IMR-90 (cell line): Measurements from ENCODE around the gene TMEM120A. TPM values are rescaled to one million over a fixed set of nuclear protein-coding genes. Genes with fewer than 3 reads are reported as not detected.

Experiments
- ATAC-seq: fragments of 200-7000 bp; cut with Tn5 transposase; 2 replicates; pipeline ENCODE4 v1.9.1; 2020; ENCODE audit warnings: low read depth, mild to moderate bottlenecking, moderate library complexity
- BruUV-seq: library from RNA; stranded (reverse); fragments of 400-500 nt; replicated peaks from 2 replicates; lab custom pipeline; 2021; lab: Mats Ljungman, UMichigan
- CTCF ChIA-PET: fragments of 300-600 bp; formaldehyde crosslinking; extraction: SDS; loops from one replicate; lab custom pipeline; 2021; ENCODE audit warnings: antibody characterized with exemption; lab: Yijun Ruan, JAX
- POLR2A ChIA-PET: fragments of 300-600 bp; sonication (Branson Sonifier 250); formaldehyde crosslinking; loops from one replicate; lab custom pipeline; 2022; ENCODE audit warnings: antibody characterized with exemption; ENCODE audit not compliant: unreplicated experiment; lab: Charles Lee
- DNase-seq: peaks from one replicate; pipeline ENCODE4 v3.0.0; 2013
- H2AFZ ChIP-seq: replicated peaks from 2 replicates; pipeline ENCODE3; 2013; ENCODE audit warnings: low read length, mild to moderate bottlenecking; ENCODE audit not compliant: poor library complexity
- H2AK5ac ChIP-seq: 2 replicates; pipeline ENCODE4 v1.6.1; 2013; ENCODE audit warnings: low read depth, low read length, inconsistent platforms
- H2AK9ac ChIP-seq: replicated peaks from 2 replicates; pipeline ENCODE3; 2013; ENCODE audit warnings: mild to moderate bottlenecking, low read depth, low read length, moderate library complexity; ENCODE audit not compliant: poor library complexity
- H2BK120ac ChIP-seq: 2 replicates; pipeline ENCODE4 v1.6.1; 2013; ENCODE audit warnings: low read depth, low read length, inconsistent platforms
- H2BK15ac ChIP-seq: 3 replicates; pipeline ENCODE4 v1.6.1; 2013; ENCODE audit warnings: low read depth, low read length, inconsistent platforms
- H2BK20ac ChIP-seq: 2 replicates; pipeline ENCODE4 v1.6.1; 2013; ENCODE audit warnings: low read depth, mild to moderate bottlenecking, inconsistent platforms, low read length, moderate library complexity
- H2BK5ac ChIP-seq: 2 replicates; pipeline ENCODE4 v1.6.1; 2013; ENCODE audit warnings: mild to moderate bottlenecking, low read depth, low read length, inconsistent platforms; ENCODE audit not compliant: poor library complexity, severe bottlenecking
- H3K14ac ChIP-seq: replicated peaks from 2 replicates; pipeline ENCODE4 v1.6.1; 2013; ENCODE audit warnings: low read depth, low read length, inconsistent platforms
- H3K18ac ChIP-seq: 2 replicates; pipeline ENCODE4 v1.6.1; 2013; ENCODE audit warnings: low read depth, low read length, control low read depth
- H3K23ac ChIP-seq: 2 replicates; pipeline ENCODE4 v1.6.1; 2013; ENCODE audit warnings: low read depth, low read length, inconsistent platforms
- H3K27ac ChIP-seq: 2 replicates; pipeline ENCODE4 v1.5.1; 2013; ENCODE audit warnings: mild to moderate bottlenecking, control low read depth, low read length; ENCODE audit not compliant: insufficient read depth
- H3K27me3 ChIP-seq: 2 replicates; pipeline ENCODE4 v1.6.1; 2013; ENCODE audit warnings: low read length; ENCODE audit not compliant: control insufficient read depth, insufficient read depth
- H3K36me3 ChIP-seq: 2 replicates; pipeline ENCODE4 v1.6.1; 2013; ENCODE audit warnings: low read length, mixed read lengths; ENCODE audit not compliant: control insufficient read depth, insufficient read depth
- H3K4ac ChIP-seq: 2 replicates; pipeline ENCODE4 v1.6.1; 2013; ENCODE audit warnings: low read depth, low read length, inconsistent platforms
- H3K4me1 ChIP-seq: 2 replicates; pipeline ENCODE4 v1.6.1; 2013; ENCODE audit warnings: low read length, mixed read lengths; ENCODE audit not compliant: control insufficient read depth, insufficient read depth
- H3K4me2 ChIP-seq: 2 replicates; pipeline ENCODE4 v1.6.1; 2013; ENCODE audit warnings: low read depth, mild to moderate bottlenecking, control low read depth, low read length, moderate library complexity
- H3K4me3 ChIP-seq: 2 replicates; pipeline ENCODE4 v1.5.1; 2013; ENCODE audit warnings: low read depth, mild to moderate bottlenecking, control low read depth, low read length, moderate library complexity; ENCODE audit not compliant: insufficient read depth
- H3K56ac ChIP-seq: 2 replicates; pipeline ENCODE4 v1.6.1; 2013; ENCODE audit warnings: low read length, inconsistent platforms; ENCODE audit not compliant: insufficient read depth; ENCODE audit errors: extremely low read depth
- H3K79me1 ChIP-seq, 2 experiments: 2 replicates each; pipeline ENCODE4 v1.6.1; 2013; ENCODE audit warnings: low read length in 2 of 2, inconsistent platforms in 1 of 2, low read depth in 1 of 2
- H3K9ac ChIP-seq: 2 replicates; pipeline ENCODE4 v1.6.1; 2013; ENCODE audit warnings: low read depth, low read length, control low read depth
- H3K9me1 ChIP-seq: 2 replicates; pipeline ENCODE4 v1.6.1; 2013; ENCODE audit warnings: low read length, inconsistent platforms; ENCODE audit not compliant: insufficient read depth
- H3K9me3 ChIP-seq: 2 replicates; pipeline ENCODE4 v1.6.1; 2013; ENCODE audit warnings: low read length; ENCODE audit not compliant: control insufficient read depth, insufficient read depth
- H4K20me1 ChIP-seq: 2 replicates; pipeline ENCODE4 v1.6.1; 2013; ENCODE audit warnings: low read length, inconsistent platforms; ENCODE audit not compliant: insufficient read depth
- H4K5ac ChIP-seq: 2 replicates; pipeline ENCODE4 v1.6.1; 2013; ENCODE audit warnings: mild to moderate bottlenecking, low read depth, low read length, control low read depth
- H4K8ac ChIP-seq, 2 experiments: 2 replicates each; pipeline ENCODE4 v1.6.1; 2013; ENCODE audit warnings: low read depth in 2 of 2, low read length in 2 of 2, control low read depth in 1 of 2, inconsistent platforms in 1 of 2
- H4K91ac ChIP-seq: 2 replicates; pipeline ENCODE4 v1.6.1; 2013; ENCODE audit warnings: low read depth, low read length, inconsistent platforms; ENCODE audit not compliant: insufficient read depth
- BHLHE40 ChIP-seq: fragments of 150-350 bp; IDR thresholded peaks from 2 replicates; pipeline ENCODE4 v1.6.1; 2016; ENCODE audit warnings: mild to moderate bottlenecking, low read depth, low read length
- CEBPB ChIP-seq: IDR thresholded peaks from 2 replicates; pipeline ENCODE4 v1.6.1; 2012; ENCODE audit warnings: low read depth, low read length, improper control_type of control experiment
- CHD1 ChIP-seq: IDR thresholded peaks from 2 replicates; pipeline ENCODE4 v1.6.1; 2012; ENCODE audit warnings: low read depth, low read length, improper control_type of control experiment
- FOS ChIP-seq: fragments of 150-350 bp; IDR thresholded peaks from 2 replicates; pipeline ENCODE4 v1.6.1; 2016; ENCODE audit warnings: low read depth, low read length
- MAFK ChIP-seq: IDR thresholded peaks from 2 replicates; pipeline ENCODE4 v1.6.1; 2012; ENCODE audit warnings: low read depth, low read length, improper control_type of control experiment
- MAZ ChIP-seq: IDR thresholded peaks from 2 replicates; pipeline ENCODE4 v1.6.1; 2012; ENCODE audit warnings: low read depth, mild to moderate bottlenecking, low read length, improper control_type of control experiment, moderate library complexity, borderline replicate concordance
- MXI1 ChIP-seq: IDR thresholded peaks from 2 replicates; pipeline ENCODE4 v1.6.1; 2012; ENCODE audit warnings: low read depth, mild to moderate bottlenecking, low read length, moderate library complexity, borderline replicate concordance
- NFE2L2 ChIP-seq: fragments of 150-350 bp; IDR thresholded peaks from 2 replicates; pipeline ENCODE4 v1.6.1; 2016; ENCODE audit warnings: low read depth, mild to moderate bottlenecking, low read length
- POLR2A ChIP-seq: IDR thresholded peaks from 2 replicates; pipeline ENCODE4 v1.6.1; 2012; ENCODE audit warnings: mild to moderate bottlenecking, low read depth, low read length
- RAD21 ChIP-seq: IDR thresholded peaks from 2 replicates; pipeline ENCODE4 v1.6.1; 2012; ENCODE audit warnings: low read length, improper control_type of control experiment
- RCOR1 ChIP-seq: IDR thresholded peaks from 2 replicates; pipeline ENCODE4 v1.6.1; 2012; ENCODE audit warnings: mild to moderate bottlenecking, low read length, improper control_type of control experiment; ENCODE audit not compliant: insufficient replicate concordance
- RFX5 ChIP-seq: IDR thresholded peaks from 2 replicates; pipeline ENCODE4 v1.8.0; 2012; ENCODE audit warnings: low read depth, mild to moderate bottlenecking, low read length, moderate library complexity
- SMC3 ChIP-seq: fragments of 150-350 bp; IDR thresholded peaks from 2 replicates; pipeline ENCODE4 v1.6.1; 2016; ENCODE audit warnings: low read depth, mild to moderate bottlenecking, antibody characterized with exemption, low read length, moderate library complexity
- WGBS, 2 experiments: methylation state at CpG; one replicate each; pipeline versions ENCODE4 v1.1.5 to v1.1.7; 2013; ENCODE audit warnings: missing lambda C conversion rate in 2 of 2; ENCODE audit not compliant: insufficient read length in 1 of 2; ENCODE audit errors: extremely low coverage in 2 of 2; 5-methylcytosine and 5-hydroxymethylcytosine counted together
- dilution Hi-C: fragments of 300-500 bp; cut with HindIII; formaldehyde crosslinking; loops from one replicate; pipeline ENCODE4 v1.14.3; 2018; ENCODE audit warnings: low sequenced_read_pairs; ENCODE audit not compliant: unreplicated experiment
- in situ Hi-C: fragments of 300-500 bp; cut with MboI; formaldehyde crosslinking; loops from 3 replicates; pipeline ENCODE4 v1.14.3; 2019; ENCODE audit warnings: low sequenced_read_pairs, inconsistent platforms, mixed read lengths
- intact Hi-C: fragments of 100-400 bp; cut with micrococcal nuclease; formaldehyde crosslinking; loops from 2 replicates; pipeline ENCODE4 v1.10.0; 2022
- polyA plus RNA-seq, 3 experiments: library from polyadenylated mRNA; depleted of rRNA; stranded (reverse); fragments of >200 nt; gene quantifications; 2 replicates each; pipeline ENCODE4 v1.2.3, GENCODE V29; 2012; ENCODE audit warnings: low replicate concordance in 1 of 3
- total RNA-seq: library from RNA; depleted of rRNA; stranded (reverse); fragments of >200 nt; gene quantifications from 2 replicates; pipeline ENCODE4 v1.2.3, GENCODE V29; 2012
- TF ChIP-seq, protein P1 (sequence below): fragments of 150-350 bp; IDR thresholded peaks from 2 replicates; pipeline ENCODE4 v1.6.1; 2016; ENCODE audit warnings: low read depth, mild to moderate bottlenecking, low read length, moderate library complexity, borderline replicate concordance
- TF ChIP-seq, protein P2 (sequence below): conservative IDR thresholded peaks from 2 replicates; pipeline ENCODE4 v1.5.1; 2012; ENCODE audit warnings: mild to moderate bottlenecking, low read depth, low read length, improper control_type of control experiment
- TF ChIP-seq, protein P3 (sequence below): fragments of 150-350 bp; IDR thresholded peaks from 2 replicates; pipeline ENCODE4 v1.6.1; 2017; ENCODE audit warnings: mild to moderate bottlenecking, antibody characterized with exemption, low read length, low read depth

TMEM120A gene
- total and polyA plus RNA-seq, 2 of the 4 experiments (the other 2 are of a cell fraction) = 32.1 to 39.3 TPM

DNA sequence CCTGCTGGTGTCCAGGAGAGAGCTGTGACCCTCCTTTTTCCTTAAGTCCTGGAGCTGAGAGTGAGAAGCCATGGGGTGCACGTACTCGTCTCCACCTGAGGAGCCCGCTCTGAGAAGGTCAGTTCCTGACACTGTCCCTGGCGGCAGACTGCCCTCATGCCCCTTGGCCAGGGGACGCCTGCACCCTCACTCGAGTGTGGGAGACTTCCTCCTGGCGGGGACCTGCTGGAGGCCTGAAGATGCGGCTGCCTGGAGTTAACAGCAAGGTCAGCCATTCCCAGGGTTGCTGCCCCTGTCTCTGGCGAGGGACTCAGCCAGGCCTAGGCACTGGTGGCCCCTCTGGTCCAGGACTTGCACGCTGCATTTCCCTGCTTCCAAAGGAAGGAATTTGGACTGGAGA lies 26.4 kb downstream of the TMEM120A start:
- Histone ChIP-seq H2BK5ac (no peak overlapping the region), H3K36me3 (peaks cover 12% of the 10 kb centered on the region; the same call in 1 of the 2 replicates), H3K4me3 (no peak overlapping the region), H2AK9ac (no peak overlapping the region), H2AFZ (no peak overlapping the region), H2BK20ac (no peak overlapping the region), H3K27me3 (no peaks in the 10 kb centered on the region), H3K9me3 (no peaks in the 10 kb centered on the region), H3K23ac (no peak overlapping the region), H2AK5ac (peak overlapping the region; percentile 4; the same call in 1 of the 2 replicates), H4K20me1 (no peaks in the 10 kb centered on the region), H3K56ac (no peak overlapping the region), H4K91ac (no peak overlapping the region), H3K4me2 (no peak overlapping the region), H2BK15ac (no peak overlapping the region), H4K5ac (no peak overlapping the region), H3K14ac (no peak overlapping the region), H3K79me1 (peaks cover 6 to 51% of the 10 kb centered on the region in 2 experiments), H3K9me1 (peaks cover 21% of the 10 kb centered on the region), H4K8ac (no peak overlapping the region), H3K18ac (no peak overlapping the region), H2BK120ac (no peak overlapping the region), H3K27ac (no peak overlapping the region), H3K9ac (no peak overlapping the region), H3K4me1 (peaks cover 17% of the 10 kb centered on the region), H3K4ac (no peak overlapping the region)
- BruUV-seq = no TSS peak
- DNase-seq = no peak
- POLR2A ChIA-PET = no interaction called here
- in situ Hi-C loops = no loop called here
- ATAC-seq = no peak
- intact Hi-C loops = loop anchor here (10.0 kb wide), 1 partner anchor 53 kb away; the partner anchor contains the start of gene POR
- no peak for TF ChIP-seq RCOR1
- no peak for TF ChIP-seq NFE2L2
- TF ChIP-seq CEBPB = no peak
- no peak for TF ChIP-seq BHLHE40
- TF ChIP-seq MAFK = no peak
- TF ChIP-seq CHD1 = no peak
- TF ChIP-seq POLR2A = no peak
- TF ChIP-seq RFX5 = no peak
- TF ChIP-seq, protein P1, sequence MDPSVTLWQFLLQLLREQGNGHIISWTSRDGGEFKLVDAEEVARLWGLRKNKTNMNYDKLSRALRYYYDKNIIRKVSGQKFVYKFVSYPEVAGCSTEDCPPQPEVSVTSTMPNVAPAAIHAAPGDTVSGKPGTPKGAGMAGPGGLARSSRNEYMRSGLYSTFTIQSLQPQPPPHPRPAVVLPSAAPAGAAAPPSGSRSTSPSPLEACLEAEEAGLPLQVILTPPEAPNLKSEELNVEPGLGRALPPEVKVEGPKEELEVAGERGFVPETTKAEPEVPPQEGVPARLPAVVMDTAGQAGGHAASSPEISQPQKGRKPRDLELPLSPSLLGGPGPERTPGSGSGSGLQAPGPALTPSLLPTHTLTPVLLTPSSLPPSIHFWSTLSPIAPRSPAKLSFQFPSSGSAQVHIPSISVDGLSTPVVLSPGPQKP = no peak
- TF ChIP-seq MXI1 = no peak
- TF ChIP-seq MAZ = no peak
- no peak for TF ChIP-seq FOS
- no peak for TF ChIP-seq RAD21
- TF ChIP-seq, protein P2, sequence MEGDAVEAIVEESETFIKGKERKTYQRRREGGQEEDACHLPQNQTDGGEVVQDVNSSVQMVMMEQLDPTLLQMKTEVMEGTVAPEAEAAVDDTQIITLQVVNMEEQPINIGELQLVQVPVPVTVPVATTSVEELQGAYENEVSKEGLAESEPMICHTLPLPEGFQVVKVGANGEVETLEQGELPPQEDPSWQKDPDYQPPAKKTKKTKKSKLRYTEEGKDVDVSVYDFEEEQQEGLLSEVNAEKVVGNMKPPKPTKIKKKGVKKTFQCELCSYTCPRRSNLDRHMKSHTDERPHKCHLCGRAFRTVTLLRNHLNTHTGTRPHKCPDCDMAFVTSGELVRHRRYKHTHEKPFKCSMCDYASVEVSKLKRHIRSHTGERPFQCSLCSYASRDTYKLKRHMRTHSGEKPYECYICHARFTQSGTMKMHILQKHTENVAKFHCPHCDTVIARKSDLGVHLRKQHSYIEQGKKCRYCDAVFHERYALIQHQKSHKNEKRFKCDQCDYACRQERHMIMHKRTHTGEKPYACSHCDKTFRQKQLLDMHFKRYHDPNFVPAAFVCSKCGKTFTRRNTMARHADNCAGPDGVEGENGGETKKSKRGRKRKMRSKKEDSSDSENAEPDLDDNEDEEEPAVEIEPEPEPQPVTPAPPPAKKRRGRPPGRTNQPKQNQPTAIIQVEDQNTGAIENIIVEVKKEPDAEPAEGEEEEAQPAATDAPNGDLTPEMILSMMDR = no peak
- no peak for TF ChIP-seq SMC3
- TF ChIP-seq, protein P3, sequence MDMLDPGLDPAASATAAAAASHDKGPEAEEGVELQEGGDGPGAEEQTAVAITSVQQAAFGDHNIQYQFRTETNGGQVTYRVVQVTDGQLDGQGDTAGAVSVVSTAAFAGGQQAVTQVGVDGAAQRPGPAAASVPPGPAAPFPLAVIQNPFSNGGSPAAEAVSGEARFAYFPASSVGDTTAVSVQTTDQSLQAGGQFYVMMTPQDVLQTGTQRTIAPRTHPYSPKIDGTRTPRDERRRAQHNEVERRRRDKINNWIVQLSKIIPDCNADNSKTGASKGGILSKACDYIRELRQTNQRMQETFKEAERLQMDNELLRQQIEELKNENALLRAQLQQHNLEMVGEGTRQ = no peak
- dilution Hi-C loops = no loop called here
- CTCF ChIA-PET = no interaction called here
- no CpG with 5 or more reads among the region's 10 CpGs for WGBS, 2 experiments
